Stimulated activated naive CD8-positive, alpha-beta T cell treated with anti-CD3 and anti-CD28 coated beads, Interleukin-15, amount 100 ng/mL, for 72 hours (primary cell): ENCODE results near the gene DAGLA.

Source experiments
- ATAC-seq: fragments of 150-1000 bp; cut with Tn5 transposase; 2 replicates; pipeline ENCODE4 v1.10.0; 2021; ENCODE audit warnings: mild to moderate bottlenecking, moderate library complexity
- DNase-seq, 2 donors: peaks; one replicate each; pipeline ENCODE4 v3.0.0; 2021 to 2022
- H3K27ac Mint-ChIP-seq, 2 donors: one replicate each; pipeline ENCODE4 v1.8.0; 2022; ENCODE audit warnings: mild to moderate bottlenecking in 2 of 2, mixed read lengths in 2 of 2, moderate library complexity in 2 of 2
- H3K27me3 Mint-ChIP-seq: one replicate; pipeline ENCODE4 v1.8.0; 2022; ENCODE audit warnings: mixed read lengths
- H3K4me1 Mint-ChIP-seq: one replicate; pipeline ENCODE4 v1.8.0; 2022; ENCODE audit warnings: mild to moderate bottlenecking, mixed read lengths
- H3K4me3 Mint-ChIP-seq, 2 donors: one replicate each; pipeline ENCODE4 v1.8.0; 2022; ENCODE audit warnings: mild to moderate bottlenecking in 2 of 2, mixed read lengths in 2 of 2, moderate library complexity in 1 of 2
- H3K9me3 Mint-ChIP-seq, 2 donors: one replicate each; pipeline ENCODE4 v1.8.0; 2022; ENCODE audit warnings: mixed read lengths in 2 of 2

Gene DAGLA

DNA sequence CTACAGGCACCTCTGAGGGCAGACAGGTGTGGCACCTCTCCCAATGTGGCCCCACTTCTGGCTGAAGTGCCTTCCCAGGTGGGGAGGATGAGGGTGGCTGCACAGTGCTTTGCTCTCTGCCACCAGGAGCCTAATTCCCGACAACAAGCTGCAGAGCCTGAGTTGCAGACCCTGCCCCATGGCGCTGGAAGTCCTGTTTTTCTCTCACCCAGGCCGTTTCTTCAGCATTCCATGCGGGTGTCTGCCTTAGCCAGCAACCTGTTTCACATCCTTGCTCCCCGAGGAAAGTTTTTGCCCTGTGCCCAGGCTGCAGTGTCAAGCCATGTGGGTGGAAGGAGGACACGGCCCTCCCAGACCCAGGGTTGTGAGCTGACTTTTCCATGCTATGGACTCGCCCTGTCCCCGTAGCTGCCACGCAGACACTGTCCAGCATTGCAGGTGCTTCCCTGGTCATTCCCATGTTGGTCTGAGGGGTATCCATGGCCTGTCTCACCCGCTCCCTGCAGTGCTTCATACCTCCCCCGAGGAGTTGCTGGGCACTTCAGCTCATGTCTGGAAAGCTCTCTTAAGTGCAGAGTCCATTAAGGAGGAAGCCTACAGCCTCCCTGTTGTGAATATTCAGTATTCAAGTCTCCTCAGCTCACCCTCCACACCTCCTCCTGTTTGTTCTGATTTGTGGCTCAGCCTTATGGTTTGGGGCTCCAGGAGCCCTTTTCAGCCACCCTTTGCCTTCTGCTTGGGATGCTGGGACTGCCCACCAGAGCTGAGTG lies 2.9 kb downstream of the DAGLA start:
- Mint-ChIP-seq H3K4me1 (peaks cover 14% of the 10 kb centered on the region), H3K27ac (no peak overlapping the region), H3K27me3 (peaks cover 8% of the 10 kb centered on the region), H3K9me3 (no peaks in the 10 kb centered on the region), H3K4me3 (no peak overlapping the region)
- DNase-seq (no peak), ATAC-seq (no peak)

- peak; percentile 44 for ATAC-seq
Observed at GRCh38 chr11:61683961-61684869, 4.0 kb downstream of the DAGLA start.

GRCh38 chr11:61684870-61685616 lies 4.9 kb downstream of the DAGLA start:
- Mint-ChIP-seq H3K4me1 (peaks cover 14% of the 10 kb centered on the region), H3K4me3 (peak overlapping the region in 1 of 2 donors; percentile 28), H3K27ac (peak overlapping the region in 1 of 2 donors; percentile 21), H3K9me3 (no peaks in the 10 kb centered on the region), H3K27me3 (peaks cover 14% of the 10 kb centered on the region)
- DNase-seq (no peak), ATAC-seq (no peak)

More at GRCh38 chr11:61683961-61684869, 4.0 kb downstream of the DAGLA start:
- Mint-ChIP-seq H3K4me3 (no peak overlapping the region), H3K4me1 (peaks cover 14% of the 10 kb centered on the region), H3K27me3 (peaks cover 8% of the 10 kb centered on the region), H3K27ac (no peak overlapping the region), H3K9me3 (no peaks in the 10 kb centered on the region)
- peak in 1 of 2 donors; percentile 32 for DNase-seq

GRCh38 chr11:61685617-61685967 lies 5.4 kb downstream of the DAGLA start:
- Mint-ChIP-seq H3K4me1 (peaks cover 12% of the 10 kb centered on the region), H3K27ac (peak overlapping the region in 1 of 2 donors; percentile 21), H3K27me3 (peaks cover 19% of the 10 kb centered on the region), H3K4me3 (peak overlapping the region in 1 of 2 donors; percentile 28), H3K9me3 (no peaks in the 10 kb centered on the region)
- ATAC-seq (peak; percentile 41), DNase-seq (no peak)

- no peaks in the 10 kb centered on the region for H3K9me3 Mint-ChIP-seq
- H3K27me3 Mint-ChIP-seq: peaks cover 19% of the 10 kb centered on the region
- ATAC-seq: no peak
- H3K27ac Mint-ChIP-seq: no peak overlapping the region
- H3K4me1 Mint-ChIP-seq: peaks cover 8% of the 10 kb centered on the region
- no peak for DNase-seq
- H3K4me3 Mint-ChIP-seq: no peak overlapping the region
Observed at GRCh38 chr11:61686066-61686465, 5.9 kb downstream of the DAGLA start.

- DNase-seq (no peak), ATAC-seq (no peak)
- no peak overlapping the region for H3K4me3 Mint-ChIP-seq
- H3K4me1 Mint-ChIP-seq: peaks cover 7% of the 10 kb centered on the region
- no peaks in the 10 kb centered on the region for H3K9me3 Mint-ChIP-seq
- H3K27ac Mint-ChIP-seq: no peak overlapping the region
- peaks cover 19% of the 10 kb centered on the region for H3K27me3 Mint-ChIP-seq
Observed at GRCh38 chr11:61686469-61686868, 6.3 kb downstream of the DAGLA start.

DNA sequence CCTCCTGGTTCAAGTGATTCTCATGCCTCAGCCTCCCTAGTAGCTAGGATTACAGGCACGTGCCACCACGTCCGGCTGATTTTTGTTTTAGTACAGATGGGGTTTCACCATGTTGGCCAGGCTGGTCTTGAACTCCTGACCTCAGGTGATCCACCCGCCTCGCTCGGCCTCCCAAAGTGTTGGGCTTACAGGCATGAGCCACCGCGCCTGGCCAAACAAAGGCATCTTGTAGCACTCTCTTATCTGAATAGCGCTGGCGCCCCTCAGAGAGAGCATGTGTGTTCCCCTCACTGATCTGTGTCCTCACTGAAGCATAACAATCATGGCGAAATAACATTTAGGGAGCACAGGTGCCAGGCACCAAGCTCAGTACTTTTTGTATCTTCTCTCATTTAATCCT lies 7.2 kb downstream of the DAGLA start:
- Mint-ChIP-seq H3K27me3 (peaks cover 19% of the 10 kb centered on the region), H3K27ac (no peak overlapping the region), H3K9me3 (no peaks in the 10 kb centered on the region), H3K4me1 (peaks cover 7% of the 10 kb centered on the region), H3K4me3 (no peak overlapping the region)
- DNase-seq (no peak), ATAC-seq (no peak)

DNA sequence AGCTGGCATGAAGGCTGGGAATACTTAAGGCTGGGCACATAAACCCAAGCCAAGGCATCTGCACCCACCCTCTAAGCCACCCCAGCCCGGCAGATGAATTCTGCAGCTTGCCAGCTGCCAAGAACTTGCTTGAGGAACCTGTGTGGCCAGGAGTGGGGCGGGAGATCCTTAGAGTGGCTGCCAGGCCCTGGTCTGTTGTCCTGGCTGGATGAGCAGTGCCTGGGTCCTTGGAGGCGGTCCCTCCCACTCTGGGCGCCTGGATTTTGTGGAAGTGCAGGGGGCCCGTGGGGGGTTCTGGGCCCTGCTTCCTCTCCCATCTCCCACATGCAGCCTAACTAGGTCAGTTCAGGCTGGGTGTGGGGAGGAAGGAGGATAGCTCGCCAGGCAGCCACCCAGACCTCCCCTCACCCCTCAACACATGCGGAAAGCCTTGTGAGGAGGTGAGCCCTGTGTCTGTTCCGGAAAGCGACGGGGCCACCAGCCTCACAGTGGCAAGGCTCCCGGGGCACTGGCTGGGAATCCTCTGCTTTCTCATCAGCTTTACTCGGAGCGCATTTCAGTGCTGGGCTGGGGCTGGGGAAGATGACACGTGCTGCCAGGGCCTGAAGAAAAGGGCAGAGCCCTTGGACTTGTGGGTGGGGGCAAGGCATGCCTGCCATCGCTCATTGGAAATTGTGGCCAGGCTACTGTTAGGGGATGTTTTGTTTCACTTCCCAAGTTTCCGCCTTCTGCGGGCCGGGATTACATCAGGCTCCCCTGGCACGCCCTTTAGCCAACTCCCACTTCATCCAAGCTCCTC lies 8.4 kb downstream of the DAGLA start:
- no peak overlapping the region for H3K4me3 Mint-ChIP-seq
- no peak for ATAC-seq
- DNase-seq: no peak

GRCh38 chr11:61689164-61689496 lies 8.9 kb downstream of the DAGLA start:
- Mint-ChIP-seq H3K9me3 (no peaks in the 10 kb centered on the region), H3K27me3 (peaks cover 19% of the 10 kb centered on the region), H3K4me1 (peaks cover 7% of the 10 kb centered on the region), H3K27ac (no peak overlapping the region), H3K4me3 (no peak overlapping the region)
- no peak for DNase-seq
- ATAC-seq: no peak

More for the DNA sequence above, 8.4 kb downstream of the DAGLA start:
- H3K27me3 Mint-ChIP-seq: peaks cover 19% of the 10 kb centered on the region
- no peaks in the 10 kb centered on the region for H3K9me3 Mint-ChIP-seq
- no peak overlapping the region for H3K27ac Mint-ChIP-seq
- H3K4me1 Mint-ChIP-seq: peaks cover 7% of the 10 kb centered on the region

DNA sequence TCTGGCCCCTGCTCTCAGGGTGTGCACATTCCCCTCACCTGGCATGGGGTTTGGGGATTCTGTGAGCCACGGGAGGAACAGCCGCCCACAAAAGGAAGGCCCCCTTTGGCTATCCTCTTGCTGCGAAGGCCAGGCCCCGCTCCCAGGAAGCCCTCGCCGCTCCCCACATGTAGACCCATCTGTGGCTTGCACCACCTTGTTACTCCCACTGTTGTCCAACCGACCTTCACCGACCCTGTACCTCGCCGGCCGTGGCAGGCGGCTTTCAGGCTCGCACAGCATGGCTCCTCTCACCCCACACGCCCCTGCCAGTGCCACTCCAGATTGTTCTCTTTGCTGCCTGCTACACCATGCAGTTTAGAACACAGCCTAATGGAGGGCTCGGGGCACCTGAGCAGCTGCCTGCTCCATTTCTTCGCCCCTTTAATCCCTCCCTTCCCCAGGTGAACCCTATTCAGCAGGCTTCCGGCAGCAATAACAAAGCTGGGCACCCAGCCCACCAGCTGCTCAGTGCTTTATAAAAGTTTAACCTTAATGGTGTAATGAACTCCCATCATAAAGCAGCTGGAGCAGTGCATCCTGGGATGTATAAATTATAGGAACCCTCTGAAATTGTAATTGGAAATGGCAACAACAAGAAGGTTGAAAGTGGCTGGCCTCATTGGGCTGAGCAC lies 10.7 kb downstream of the DAGLA start:
- Mint-ChIP-seq H3K4me1 (peaks cover 14% of the 10 kb centered on the region), H3K27ac (no peak overlapping the region), H3K27me3 (peaks cover 19% of the 10 kb centered on the region), H3K4me3 (no peak overlapping the region), H3K9me3 (no peaks in the 10 kb centered on the region)
- ATAC-seq (no peak), DNase-seq (no peak)

DNA sequence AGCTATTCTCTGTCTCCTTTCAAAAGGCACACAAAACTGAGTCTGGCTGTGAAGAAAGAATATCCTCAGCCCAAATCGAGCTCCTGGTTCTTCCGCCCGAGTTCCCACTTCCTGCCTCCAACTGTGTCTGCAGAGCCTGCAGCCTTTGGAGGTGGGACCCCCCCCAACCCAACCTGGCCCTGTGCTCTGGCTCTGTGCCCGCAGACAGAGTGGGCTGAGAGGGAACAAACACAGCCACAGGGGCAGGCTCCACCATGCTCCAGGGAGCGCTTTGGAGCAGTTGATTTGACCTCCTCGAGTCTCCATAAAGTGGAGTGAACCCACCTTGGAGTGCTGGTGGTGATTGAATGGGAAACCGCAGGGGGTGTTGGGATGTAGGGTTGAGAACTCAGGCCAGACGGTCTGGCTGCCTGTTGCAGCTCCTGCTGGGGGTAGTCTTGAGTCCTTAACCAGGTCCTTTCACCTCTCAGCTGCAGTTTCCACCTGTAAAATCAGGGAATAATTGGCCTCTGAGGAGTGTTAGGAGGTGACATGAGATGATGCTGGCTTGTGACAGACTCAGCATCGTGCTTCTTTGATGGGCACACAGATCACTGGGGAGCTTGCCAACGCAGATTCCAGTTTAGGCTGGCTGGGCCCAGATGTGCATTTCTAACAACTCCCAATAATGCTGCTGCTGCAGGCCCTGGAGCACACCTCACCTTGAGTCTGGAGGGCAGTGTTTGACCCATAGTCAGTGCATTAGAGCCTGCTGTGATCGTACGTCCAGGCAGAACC lies 11.4 kb downstream of the DAGLA start:
- DNase-seq: no peak
- H3K27me3 Mint-ChIP-seq: peaks cover 19% of the 10 kb centered on the region
- no peak for ATAC-seq
- H3K27ac Mint-ChIP-seq: no peak overlapping the region
- H3K4me3 Mint-ChIP-seq: no peak overlapping the region
- H3K4me1 Mint-ChIP-seq: peaks cover 21% of the 10 kb centered on the region
- no peaks in the 10 kb centered on the region for H3K9me3 Mint-ChIP-seq

- no peak overlapping the region for H3K4me3 Mint-ChIP-seq
- peaks cover 15% of the 10 kb centered on the region for H3K27me3 Mint-ChIP-seq
- H3K9me3 Mint-ChIP-seq: no peaks in the 10 kb centered on the region
- no peak overlapping the region for H3K27ac Mint-ChIP-seq
- ATAC-seq: no peak
- peaks cover 36% of the 10 kb centered on the region for H3K4me1 Mint-ChIP-seq
- no peak for DNase-seq
Observed at GRCh38 chr11:61693922-61694601, 13.9 kb downstream of the DAGLA start.

DNA sequence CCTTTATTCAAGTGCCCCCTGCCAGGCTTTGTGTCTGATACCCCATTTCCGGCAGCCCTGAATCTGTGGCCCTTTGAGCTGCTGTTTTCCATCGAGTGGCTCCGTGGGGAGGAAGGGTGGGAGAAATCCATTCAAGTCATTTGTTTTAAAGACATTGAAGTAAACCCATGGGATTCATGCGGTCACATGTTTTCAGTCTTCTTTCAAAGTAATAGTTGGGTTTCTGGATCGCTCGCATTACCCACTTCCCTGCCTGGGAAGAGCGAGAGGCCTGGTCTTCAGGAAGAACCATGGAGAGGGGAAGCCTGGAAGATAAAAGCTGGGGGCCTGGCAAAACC lies 14.4 kb downstream of the DAGLA start:
- Mint-ChIP-seq H3K27me3 (peaks cover 10% of the 10 kb centered on the region), H3K27ac (no peak overlapping the region), H3K4me1 (peaks cover 36% of the 10 kb centered on the region), H3K4me3 (no peak overlapping the region), H3K9me3 (no peaks in the 10 kb centered on the region)
- no peak for DNase-seq
- ATAC-seq: no peak
